ENCODE data around the gene RAP1GDS1. TPM values are rescaled to one million over a fixed set of nuclear protein-coding genes. Genes with fewer than 3 reads are reported as not detected.

The RAP1GDS1 gene
- polyA plus RNA-seq, 1 donor (not counting 4 experiments of a cell fraction or from before 2014, with no cell fraction given) = 58.1 TPM

GRCh38 chr4:98434816-98435215, 173.6 kb downstream of the RAP1GDS1 start:
- Histone ChIP-seq H3K27ac (ENCODE audit: control insufficient read depth, insufficient read depth, low read length) (no peak overlapping the region), H3K4me1 (ENCODE audit: control insufficient read depth, extremely low read depth, insufficient read depth, low read length) (peaks cover 25% of the 10 kb centered on the region), H3K9me3 (ENCODE audit: control insufficient read depth, low read depth, low read length) (no peaks in the 10 kb centered on the region), H3K9ac (ENCODE audit: control insufficient read depth, extremely low read depth, insufficient read depth, low read length) (no peak overlapping the region), H4K20me1 (ENCODE audit: control insufficient read depth, extremely low read depth, insufficient read depth, low read length) (no peaks in the 10 kb centered on the region), H3K27me3 (ENCODE audit: control insufficient read depth, extremely low read depth, insufficient read depth, low read length) (no peaks in the 10 kb centered on the region), H2AFZ (ENCODE audit: control insufficient read depth, low read length) (no peak overlapping the region), H3K36me3 (ENCODE audit: control insufficient read depth in 2 of 2, extremely low read depth in 1 of 2, insufficient read depth in 2 of 2, low read length in 2 of 2) (peaks cover 3 to 7% of the 10 kb centered on the region in 2 experiments), H3K4me3 (ENCODE audit: control insufficient read depth in 2 of 3, extremely low read depth in 1 of 3, insufficient read depth in 2 of 3, low read depth in 1 of 3, low read length in 3 of 3) (no peak overlapping the region), H3K4me2 (ENCODE audit: control insufficient read depth, extremely low read depth, insufficient read depth, low read depth, low read length) (no peak overlapping the region), H3K79me2 (ENCODE audit: control insufficient read depth, insufficient read depth, low read length) (no peaks in the 10 kb centered on the region), H3K9me1 (ENCODE audit: control insufficient read depth, extremely low read depth, insufficient read depth, low read length) (no peaks in the 10 kb centered on the region)
- dilution Hi-C loops (cut with MboI; ENCODE audit: extremely low pct_ligation_motif_present, low sequenced_read_pairs) = no loop called here
- TF ChIP-seq, protein P1, sequence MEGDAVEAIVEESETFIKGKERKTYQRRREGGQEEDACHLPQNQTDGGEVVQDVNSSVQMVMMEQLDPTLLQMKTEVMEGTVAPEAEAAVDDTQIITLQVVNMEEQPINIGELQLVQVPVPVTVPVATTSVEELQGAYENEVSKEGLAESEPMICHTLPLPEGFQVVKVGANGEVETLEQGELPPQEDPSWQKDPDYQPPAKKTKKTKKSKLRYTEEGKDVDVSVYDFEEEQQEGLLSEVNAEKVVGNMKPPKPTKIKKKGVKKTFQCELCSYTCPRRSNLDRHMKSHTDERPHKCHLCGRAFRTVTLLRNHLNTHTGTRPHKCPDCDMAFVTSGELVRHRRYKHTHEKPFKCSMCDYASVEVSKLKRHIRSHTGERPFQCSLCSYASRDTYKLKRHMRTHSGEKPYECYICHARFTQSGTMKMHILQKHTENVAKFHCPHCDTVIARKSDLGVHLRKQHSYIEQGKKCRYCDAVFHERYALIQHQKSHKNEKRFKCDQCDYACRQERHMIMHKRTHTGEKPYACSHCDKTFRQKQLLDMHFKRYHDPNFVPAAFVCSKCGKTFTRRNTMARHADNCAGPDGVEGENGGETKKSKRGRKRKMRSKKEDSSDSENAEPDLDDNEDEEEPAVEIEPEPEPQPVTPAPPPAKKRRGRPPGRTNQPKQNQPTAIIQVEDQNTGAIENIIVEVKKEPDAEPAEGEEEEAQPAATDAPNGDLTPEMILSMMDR (optimal IDR thresholded peaks at IDR 0.05 in 1 of 3, IDR thresholded peaks at IDR 0.05 in 1 of 3, conservative IDR thresholded peaks at IDR 0.05 in 1 of 3; ENCODE audit: extremely low read depth in 1 of 3, insufficient read depth in 2 of 3, low read length in 3 of 3) = no peak
- TF ChIP-seq EZH2 (IDR thresholded peaks at IDR 0.05; ENCODE audit: low read length) = no peak
- FAIRE-seq (no peak), DNase-seq (ENCODE audit: low read depth, low spot score) (no peak)

DNA sequence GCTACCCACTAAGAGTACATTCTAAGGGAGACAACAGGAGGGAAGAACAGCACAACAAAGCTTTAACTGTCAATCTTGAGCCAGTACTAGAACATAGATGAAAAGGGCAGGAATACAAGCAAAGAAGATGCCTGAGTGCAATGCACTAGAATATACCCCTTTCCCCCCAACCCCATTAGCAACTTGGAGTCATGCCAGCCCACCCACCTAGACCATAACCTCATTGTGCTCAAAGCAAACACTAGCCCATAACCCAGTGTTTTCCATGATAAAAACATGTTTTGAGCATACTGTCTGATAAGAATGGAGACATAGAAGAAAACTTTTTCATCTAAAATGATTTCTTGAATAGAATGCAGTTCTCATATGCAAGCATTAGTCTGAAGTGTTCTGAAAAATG, 183.2 kb downstream of the RAP1GDS1 start:
- no peak for FAIRE-seq
- Histone ChIP-seq H3K9ac (ENCODE audit: control insufficient read depth, extremely low read depth, insufficient read depth, low read length) (no peak overlapping the region), H4K20me1 (ENCODE audit: control insufficient read depth, extremely low read depth, insufficient read depth, low read length) (no peaks in the 10 kb centered on the region), H3K27me3 (ENCODE audit: control insufficient read depth, extremely low read depth, insufficient read depth, low read length) (no peaks in the 10 kb centered on the region), H3K4me1 (ENCODE audit: control insufficient read depth, extremely low read depth, insufficient read depth, low read length) (peaks cover 25% of the 10 kb centered on the region), H3K9me3 (ENCODE audit: control insufficient read depth, low read depth, low read length) (no peaks in the 10 kb centered on the region), H3K27ac (ENCODE audit: control insufficient read depth, insufficient read depth, low read length) (no peak overlapping the region), H2AFZ (ENCODE audit: control insufficient read depth, low read length) (no peak overlapping the region), H3K9me1 (ENCODE audit: control insufficient read depth, extremely low read depth, insufficient read depth, low read length) (no peaks in the 10 kb centered on the region), H3K4me3 (ENCODE audit: control insufficient read depth in 2 of 3, extremely low read depth in 1 of 3, insufficient read depth in 2 of 3, low read depth in 1 of 3, low read length in 3 of 3) (no peak overlapping the region), H3K36me3 (ENCODE audit: control insufficient read depth in 2 of 2, extremely low read depth in 1 of 2, insufficient read depth in 2 of 2, low read length in 2 of 2) (peaks cover 3 to 9% of the 10 kb centered on the region in 2 experiments), H3K79me2 (ENCODE audit: control insufficient read depth, insufficient read depth, low read length) (no peaks in the 10 kb centered on the region), H3K4me2 (ENCODE audit: control insufficient read depth, extremely low read depth, insufficient read depth, low read depth, low read length) (no peak overlapping the region)
- dilution Hi-C loops (cut with MboI; ENCODE audit: extremely low pct_ligation_motif_present, low sequenced_read_pairs) = no loop called here
- DNase-seq (ENCODE audit: low read depth, low spot score) = no peak
- TF ChIP-seq, protein P1 (optimal IDR thresholded peaks at IDR 0.05 in 1 of 3, IDR thresholded peaks at IDR 0.05 in 1 of 3, conservative IDR thresholded peaks at IDR 0.05 in 1 of 3; ENCODE audit: extremely low read depth in 1 of 3, insufficient read depth in 2 of 3, low read length in 3 of 3) = no peak
- no peak for TF ChIP-seq EZH2 (IDR thresholded peaks at IDR 0.05; ENCODE audit: low read length)
